Skin of body (tissue), 2 donors: ENCODE results near the gene KLB. TPM values are rescaled to one million over a fixed set of nuclear protein-coding genes. Genes with fewer than 3 reads are reported as not detected.

ENCODE experiments used
- small RNA-seq: library from RNA; depleted of rRNA; stranded (forward); fragments of <200 nt; gene quantifications from one replicate; pipeline ENCODE3, GENCODE V24; 2014; ENCODE audit warnings: low replicate concordance
- total RNA-seq: library from RNA; depleted of rRNA; stranded (reverse); fragments of >200 nt; gene quantifications from one replicate; pipeline ENCODE4 v1.2.3, GENCODE V29; 2014

The KLB gene
- total RNA-seq, 1 donor from 2014 or later, result 6.4 TPM

Small RNAs within 50 kb of the gene (small RNA-seq; reads per million reads assigned to genes)
- not detected for gene MIR5591
- not detected for gene RF00019
- gene RNU6-887P, result not detected

Other genes with a start within 250 kb of the KLB start
- gene WDR19, start 224.4 kb upstream of the KLB start, total RNA-seq, result 38.3 TPM
- gene RFC1, start 40.6 kb upstream of the KLB start, total RNA-seq, result 55.2 TPM
- 4,546 TPM for gene RPL9, start 52.0 kb downstream of the KLB start, total RNA-seq
- gene LIAS, start 52.1 kb downstream of the KLB start, total RNA-seq, result 15.4 TPM
- gene UGDH, start 120.5 kb downstream of the KLB start, total RNA-seq, result 46.2 TPM
- 23.9 TPM for gene SMIM14, start 231.9 kb downstream of the KLB start, total RNA-seq